Astrocyte (in vitro differentiated cells and primary cell): ENCODE data around the gene PEX6.

Source experiments
- CTCF ChIP-seq: IDR thresholded peaks from 2 replicates; pipeline ENCODE4 v1.5.1; 2011; ENCODE audit warnings: low read depth, mild to moderate bottlenecking, inconsistent platforms, low read length, moderate library complexity; ENCODE audit not compliant: insufficient read depth
- EZH2 ChIP-seq: IDR thresholded peaks from 2 replicates; pipeline ENCODE4 v1.6.1; 2012; ENCODE audit warnings: mild to moderate bottlenecking, low read length, inconsistent platforms; ENCODE audit not compliant: insufficient read depth

GRCh38 chr6:42996513-42996912 lies 17.5 kb upstream of the PEX6 start:
- TF ChIP-seq EZH2 (no peak), CTCF (no peak)
